WTC11 (cell line): ENCODE results near the gene KRTAP10-3. TPM values are rescaled to one million over a fixed set of nuclear protein-coding genes. Genes with fewer than 3 reads are reported as not detected.

ENCODE experiments used
- ATAC-seq: fragments of 200-7000 bp; cut with Tn5 transposase; 2 replicates; pipeline ENCODE4 v1.10.0; 2021; ENCODE audit warnings: mild to moderate bottlenecking, moderate library complexity
- CTCF ChIA-PET: fragments of 300-600 bp; sonication (Branson Sonifier 250); formaldehyde crosslinking; loops from one replicate; lab custom pipeline; 2021; ENCODE audit warnings: antibody characterized with exemption; lab: Charles Lee
- POLR2A ChIA-PET: fragments of 350-600 bp; sonication (Branson Sonifier 250); formaldehyde crosslinking; loops from one replicate; lab custom pipeline; 2021; ENCODE audit warnings: antibody characterized with exemption; lab: Charles Lee
- DNase-seq: peaks from one replicate; pipeline ENCODE4 v3.0.0; 2021; ENCODE audit warnings: low spot score
- H3K27ac Mint-ChIP-seq: 2 replicates; pipeline ENCODE4 v1.8.0; 2021; ENCODE audit warnings: mixed read lengths
- H3K27me3 Mint-ChIP-seq: 2 replicates; pipeline ENCODE4 v1.8.0; 2021; ENCODE audit warnings: low read depth, mild to moderate bottlenecking, moderate library complexity, mixed read lengths
- H3K36me3 Mint-ChIP-seq: 2 replicates; pipeline ENCODE4 v1.8.0; 2021; ENCODE audit warnings: mixed read lengths
- H3K4me1 Mint-ChIP-seq: 2 replicates; pipeline ENCODE4 v1.8.0; 2022; ENCODE audit warnings: mixed read lengths
- H3K4me3 Mint-ChIP-seq: 2 replicates; pipeline ENCODE4 v1.8.0; 2021; ENCODE audit warnings: mild to moderate bottlenecking, moderate library complexity, mixed read lengths
- H3K9me3 Mint-ChIP-seq: 2 replicates; pipeline ENCODE4 v1.8.0; 2021; ENCODE audit warnings: mixed read lengths
- ARID4B ChIP-seq: sonication (generic); formaldehyde crosslinking; IDR thresholded peaks from 2 replicates; pipeline ENCODE4 v1.8.0; 2023; ENCODE audit warnings: missing genetic modification reagents, mild to moderate bottlenecking, borderline replicate concordance
- ATF6 ChIP-seq: sonication (generic); formaldehyde crosslinking; IDR thresholded peaks from 2 replicates; pipeline ENCODE4 v1.8.1; 2023; ENCODE audit warnings: mild to moderate bottlenecking, missing genetic modification reagents
- CBFB ChIP-seq: sonication (generic); formaldehyde crosslinking; IDR thresholded peaks from 2 replicates; pipeline ENCODE4 v1.8.1; 2022; ENCODE audit warnings: mild to moderate bottlenecking, low read depth, missing genetic modification reagents
- CREM ChIP-seq: sonication (generic); formaldehyde crosslinking; IDR thresholded peaks from 2 replicates; pipeline ENCODE4 v1.8.1; 2022; ENCODE audit warnings: mild to moderate bottlenecking, missing genetic modification reagents, moderate library complexity
- CTCF ChIP-seq: fragments of 200-600 bp; IDR thresholded peaks from 2 replicates; pipeline ENCODE4 v1.8.0; 2022; ENCODE audit warnings: antibody characterized with exemption
- E2F1 ChIP-seq: sonication (generic); formaldehyde crosslinking; IDR thresholded peaks from 2 replicates; pipeline ENCODE4 v1.8.0; 2022; ENCODE audit warnings: mild to moderate bottlenecking, missing genetic modification reagents
- ERG ChIP-seq: fragments of 250-450 bp; sonication (Bioruptor Pico); IDR thresholded peaks from 2 replicates; pipeline ENCODE4 v1.8.0; 2021; ENCODE audit warnings: mild to moderate bottlenecking
- HMGXB4 ChIP-seq: sonication (generic); formaldehyde crosslinking; IDR thresholded peaks from 2 replicates; pipeline ENCODE4 v1.8.1; 2023; ENCODE audit warnings: mild to moderate bottlenecking, moderate library complexity, missing genetic modification reagents
- MXD4 ChIP-seq: fragments of 250-450 bp; sonication (Bioruptor Pico); IDR thresholded peaks from 2 replicates; pipeline ENCODE4 v1.8.0; 2021; ENCODE audit warnings: mild to moderate bottlenecking, moderate library complexity, borderline replicate concordance
- NFE2L1 ChIP-seq: sonication (generic); formaldehyde crosslinking; IDR thresholded peaks from 2 replicates; pipeline ENCODE4 v1.8.1; 2023; ENCODE audit warnings: missing genetic modification reagents
- NR1H2 ChIP-seq: sonication (generic); formaldehyde crosslinking; IDR thresholded peaks from 2 replicates; pipeline ENCODE4 v1.9.0; 2021; ENCODE audit warnings: mild to moderate bottlenecking, moderate library complexity, missing genetic modification reagents
- NR2C2 ChIP-seq: sonication (generic); formaldehyde crosslinking; IDR thresholded peaks from 2 replicates; pipeline ENCODE4 v1.8.0; 2022; ENCODE audit warnings: mild to moderate bottlenecking, missing genetic modification reagents
- PRRX2 ChIP-seq: fragments of 250-450 bp; sonication (Bioruptor Pico); IDR thresholded peaks from 2 replicates; pipeline ENCODE4 v1.8.0; 2021; ENCODE audit warnings: mild to moderate bottlenecking
- RORB ChIP-seq: fragments of 250-450 bp; sonication (Bioruptor Pico); IDR thresholded peaks from 2 replicates; pipeline ENCODE4 v1.9.0; 2021; ENCODE audit warnings: mild to moderate bottlenecking
- SMAD3 ChIP-seq: sonication (generic); formaldehyde crosslinking; IDR thresholded peaks from 2 replicates; pipeline ENCODE4 v1.8.0; 2022; ENCODE audit warnings: missing genetic modification reagents, mild to moderate bottlenecking, borderline replicate concordance
- TEAD1 ChIP-seq: sonication (generic); formaldehyde crosslinking; IDR thresholded peaks from 2 replicates; pipeline ENCODE4 v1.8.0; 2022; ENCODE audit warnings: mild to moderate bottlenecking, missing genetic modification reagents
- TP53 ChIP-seq: sonication (generic); formaldehyde crosslinking; IDR thresholded peaks from 2 replicates; pipeline ENCODE4 v1.8.1; 2023; ENCODE audit warnings: mild to moderate bottlenecking, missing genetic modification reagents
- ZNF219 ChIP-seq: sonication (generic); formaldehyde crosslinking; IDR thresholded peaks from 2 replicates; pipeline ENCODE4 v1.8.0; 2023; ENCODE audit warnings: missing genetic modification reagents, mild to moderate bottlenecking, borderline replicate concordance
- ZNF263 ChIP-seq: sonication (generic); formaldehyde crosslinking; IDR thresholded peaks from 2 replicates; pipeline ENCODE4 v1.8.1; 2022; ENCODE audit warnings: low read depth, mild to moderate bottlenecking, moderate library complexity, missing genetic modification reagents
- ZNF281 ChIP-seq: sonication (generic); formaldehyde crosslinking; IDR thresholded peaks from 2 replicates; pipeline ENCODE4 v1.8.0; 2023; ENCODE audit warnings: mild to moderate bottlenecking, missing genetic modification reagents
- ZNF396 ChIP-seq: fragments of 250-450 bp; sonication (Bioruptor Pico); IDR thresholded peaks from 2 replicates; pipeline ENCODE4 v1.8.0; 2021; ENCODE audit warnings: mild to moderate bottlenecking, moderate library complexity, borderline replicate concordance
- total RNA-seq: library from RNA; stranded (reverse); gene quantifications from 3 replicates; pipeline ENCODE4 v1.2.3, GENCODE V29; 2021

KRTAP10-3 gene
- total RNA-seq, 1 experiment from 2014 or later: not detected

GRCh38 chr21:44508711-44509445, 49.7 kb downstream of the KRTAP10-3 start (continued):
- TF ChIP-seq ARID4B (CRISPR knock-in tag) (no peak), RORB (no peak), ZNF281 (CRISPR knock-in tag) (no peak), ZNF396 (CRISPR knock-in tag) (no peak), NR1H2 (CRISPR knock-in tag) (no peak), TP53 (no peak), NFE2L1 (no peak)

- H3K4me3 Mint-ChIP-seq: no peak overlapping the region
- H3K27ac Mint-ChIP-seq: no peak overlapping the region
- no peak for ATAC-seq
- H3K27me3 Mint-ChIP-seq: no peaks in the 10 kb centered on the region
- H3K36me3 Mint-ChIP-seq: no peaks in the 10 kb centered on the region
- no peaks in the 10 kb centered on the region; the same call in 1 of the 2 replicates for H3K4me1 Mint-ChIP-seq
- no peak for DNase-seq
- ChIA-PET CTCF (interaction anchor here (1.0 kb wide), 1 partner anchor 285 kb away, joined by 4 read pairs; no protein-coding TSS in a partner anchor), POLR2A (no interaction called here)
- no peaks in the 10 kb centered on the region for H3K9me3 Mint-ChIP-seq
- TF ChIP-seq PRRX2 (no peak), MXD4 (CRISPR knock-in tag) (no peak), SMAD3 (CRISPR knock-in tag) (no peak), NR2C2 (no peak), HMGXB4 (no peak), E2F1 (CRISPR knock-in tag) (no peak), ERG (CRISPR knock-in tag) (no peak), ZNF263 (CRISPR knock-in tag) (no peak), ATF6 (CRISPR knock-in tag) (no peak), CREM (CRISPR knock-in tag) (no peak), ZNF219 (CRISPR knock-in tag) (no peak), CTCF (no peak), CBFB (CRISPR knock-in tag) (no peak), TEAD1 (CRISPR knock-in tag) (no peak)
These were observed 50.2 kb downstream of the KRTAP10-3 start for GRCh38 chr21:44508426-44508710.
